ENCODE measurements around the gene CCDC34. TPM values are rescaled to one million over a fixed set of nuclear protein-coding genes. Genes with fewer than 3 reads are reported as not detected.
A peak's percentile ranks its signal among the peaks of the same experiment; 100 is the strongest.

Gene CCDC34
- total and polyA plus RNA-seq, 5 donors from 2014 or later = 1.3 to 3.1 (median 2.0) TPM

- Histone ChIP-seq H3K4me1 (ENCODE audit: control insufficient read depth, insufficient read depth, low read length, poor library complexity, severe bottlenecking) (no peaks in the 10 kb centered on the region), H3K4me3 (ENCODE audit: low read depth, low read length) (no peak overlapping the region), H3K27ac (ENCODE audit: insufficient read depth, low read length, poor library complexity, severe bottlenecking) (no peak overlapping the region), H3K36me3 (ENCODE audit: control insufficient read depth, insufficient read depth, low read length) (no peaks in the 10 kb centered on the region), H3K27me3 (ENCODE audit: control insufficient read depth, insufficient read depth, low read length) (no peaks in the 10 kb centered on the region), H3K9me3 (ENCODE audit: control insufficient read depth in 2 of 2, low read length in 2 of 2) (no peaks in the 10 kb centered on the region)
- Mint-ChIP-seq H3K36me3 (no peaks in the 10 kb centered on the region), H3K27me3 (peaks cover 4% of the 10 kb centered on the region), H3K4me3 (no peak overlapping the region), H3K27ac (peak overlapping the region in 1 of 3 donors; percentile 12), H3K9me3 (no peaks in the 10 kb centered on the region), H3K4me1 (peaks cover 0 to 32% (median 6%) of the 10 kb centered on the region in 4 donors)
- DNase-seq (no peak), ATAC-seq (ENCODE audit: low read depth in 2 of 2) (no peak)
Measured at GRCh38 chr11:27390318-27391295, 27.6 kb upstream of the CCDC34 start.

DNA sequence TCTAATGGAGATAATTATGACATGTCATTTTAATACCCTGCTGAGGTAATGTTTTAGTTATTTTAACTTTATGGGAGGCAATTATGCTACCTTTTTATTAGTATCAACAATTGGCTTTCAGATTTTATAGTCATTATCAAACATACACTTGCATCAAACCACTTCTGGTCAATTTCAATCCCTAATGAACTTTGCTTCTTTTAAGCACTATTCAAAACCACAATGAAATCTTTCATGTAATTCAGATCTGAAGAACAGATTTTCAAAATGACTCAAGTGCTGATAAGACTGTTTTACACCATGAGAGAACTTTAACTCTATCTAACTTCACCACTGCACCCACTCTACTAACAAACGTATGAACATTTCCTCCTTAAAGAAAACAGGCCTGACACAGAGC, 25.9 kb upstream of the CCDC34 start:
- ATAC-seq (ENCODE audit: low read depth in 2 of 2) (no peak), DNase-seq (peak in 1 of 3 donors; percentile 39)
- H3K27ac ChIP-seq (ENCODE audit: insufficient read depth, low read length, poor library complexity, severe bottlenecking) = no peak overlapping the region
- H3K9me3 ChIP-seq (ENCODE audit: control insufficient read depth in 2 of 2, low read length in 2 of 2) = no peaks in the 10 kb centered on the region
- no peaks in the 10 kb centered on the region for H3K27me3 ChIP-seq (ENCODE audit: control insufficient read depth, insufficient read depth, low read length)
- H3K4me1 ChIP-seq (ENCODE audit: control insufficient read depth, insufficient read depth, low read length, poor library complexity, severe bottlenecking) = peaks cover 7% of the 10 kb centered on the region
- Mint-ChIP-seq H3K4me1 (peaks cover 0 to 45% (median 6%) of the 10 kb centered on the region in 4 donors), H3K4me3 (no peak overlapping the region), H3K36me3 (no peaks in the 10 kb centered on the region), H3K27ac (peak overlapping the region in 2 of 3 donors; percentile 6 to 14), H3K9me3 (no peaks in the 10 kb centered on the region), H3K27me3 (no peaks in the 10 kb centered on the region)
- H3K4me3 ChIP-seq (ENCODE audit: low read depth, low read length) = no peak overlapping the region
- no peaks in the 10 kb centered on the region for H3K36me3 ChIP-seq (ENCODE audit: control insufficient read depth, insufficient read depth, low read length)

GRCh38 chr11:27388001-27388400, 25.0 kb upstream of the CCDC34 start:
- peaks cover 0 to 51% (median 6%) of the 10 kb centered on the region in 4 donors for H3K4me1 Mint-ChIP-seq
- H3K4me1 ChIP-seq (ENCODE audit: control insufficient read depth, insufficient read depth, low read length, poor library complexity, severe bottlenecking) = peaks cover 7% of the 10 kb centered on the region
- DNase-seq = peak in 1 of 3 donors; percentile 19
- no peaks in the 10 kb centered on the region for H3K9me3 Mint-ChIP-seq
- no peak overlapping the region for H3K27ac Mint-ChIP-seq
- H3K9me3 ChIP-seq (ENCODE audit: control insufficient read depth in 2 of 2, low read length in 2 of 2) = no peaks in the 10 kb centered on the region
- no peaks in the 10 kb centered on the region for H3K36me3 ChIP-seq (ENCODE audit: control insufficient read depth, insufficient read depth, low read length)
- no peaks in the 10 kb centered on the region for H3K36me3 Mint-ChIP-seq
- no peak overlapping the region for H3K4me3 Mint-ChIP-seq
- H3K4me3 ChIP-seq (ENCODE audit: low read depth, low read length) = no peak overlapping the region
- no peak for ATAC-seq (ENCODE audit: low read depth in 2 of 2)
- H3K27me3 ChIP-seq (ENCODE audit: control insufficient read depth, insufficient read depth, low read length) = no peaks in the 10 kb centered on the region
- no peaks in the 10 kb centered on the region for H3K27me3 Mint-ChIP-seq
- no peak overlapping the region for H3K27ac ChIP-seq (ENCODE audit: insufficient read depth, low read length, poor library complexity, severe bottlenecking)

GRCh38 chr11:27387362-27387761, 24.3 kb upstream of the CCDC34 start:
- H3K4me3 ChIP-seq (ENCODE audit: low read depth, low read length) = no peak overlapping the region
- peaks cover 7% of the 10 kb centered on the region for H3K4me1 ChIP-seq (ENCODE audit: control insufficient read depth, insufficient read depth, low read length, poor library complexity, severe bottlenecking)
- H3K27ac ChIP-seq (ENCODE audit: insufficient read depth, low read length, poor library complexity, severe bottlenecking) = no peak overlapping the region
- H3K9me3 ChIP-seq (ENCODE audit: control insufficient read depth in 2 of 2, low read length in 2 of 2) = no peaks in the 10 kb centered on the region
- Mint-ChIP-seq H3K9me3 (no peaks in the 10 kb centered on the region), H3K4me1 (peaks cover 0 to 51% (median 6%) of the 10 kb centered on the region in 4 donors), H3K27ac (no peak overlapping the region), H3K36me3 (no peaks in the 10 kb centered on the region), H3K4me3 (no peak overlapping the region), H3K27me3 (no peaks in the 10 kb centered on the region)
- H3K36me3 ChIP-seq (ENCODE audit: control insufficient read depth, insufficient read depth, low read length) = no peaks in the 10 kb centered on the region
- no peak for DNase-seq
- no peak for ATAC-seq (ENCODE audit: low read depth in 2 of 2)
- no peaks in the 10 kb centered on the region for H3K27me3 ChIP-seq (ENCODE audit: control insufficient read depth, insufficient read depth, low read length)

- Histone ChIP-seq H3K9me3 (ENCODE audit: control insufficient read depth in 2 of 2, low read length in 2 of 2) (no peaks in the 10 kb centered on the region), H3K27ac (ENCODE audit: insufficient read depth, low read length, poor library complexity, severe bottlenecking) (no peak overlapping the region), H3K27me3 (ENCODE audit: control insufficient read depth, insufficient read depth, low read length) (no peaks in the 10 kb centered on the region), H3K4me3 (ENCODE audit: low read depth, low read length) (no peak overlapping the region), H3K4me1 (ENCODE audit: control insufficient read depth, insufficient read depth, low read length, poor library complexity, severe bottlenecking) (peaks cover 7% of the 10 kb centered on the region), H3K36me3 (ENCODE audit: control insufficient read depth, insufficient read depth, low read length) (no peaks in the 10 kb centered on the region)
- Mint-ChIP-seq H3K4me3 (no peak overlapping the region), H3K27me3 (no peaks in the 10 kb centered on the region), H3K9me3 (no peaks in the 10 kb centered on the region), H3K4me1 (peaks cover 0 to 51% (median 6%) of the 10 kb centered on the region in 4 donors), H3K27ac (no peak overlapping the region), H3K36me3 (peaks cover 4% of the 10 kb centered on the region)
- ATAC-seq (ENCODE audit: low read depth in 2 of 2) (no peak), DNase-seq (no peak)
Measured at GRCh38 chr11:27386181-27386845, 23.3 kb upstream of the CCDC34 start.

- DNase-seq (peak in 1 of 3 donors; percentile 4), ATAC-seq (ENCODE audit: low read depth in 2 of 2) (no peak)
- Histone ChIP-seq H3K9me3 (ENCODE audit: control insufficient read depth in 2 of 2, low read length in 2 of 2) (no peaks in the 10 kb centered on the region), H3K4me1 (ENCODE audit: control insufficient read depth, insufficient read depth, low read length, poor library complexity, severe bottlenecking) (peaks cover 7% of the 10 kb centered on the region), H3K27me3 (ENCODE audit: control insufficient read depth, insufficient read depth, low read length) (no peaks in the 10 kb centered on the region), H3K27ac (ENCODE audit: insufficient read depth, low read length, poor library complexity, severe bottlenecking) (no peak overlapping the region), H3K36me3 (ENCODE audit: control insufficient read depth, insufficient read depth, low read length) (no peaks in the 10 kb centered on the region), H3K4me3 (ENCODE audit: low read depth, low read length) (peak overlapping the region; percentile 1)
- H3K36me3 Mint-ChIP-seq = peaks cover 4% of the 10 kb centered on the region
- peaks cover 0 to 51% (median 6%) of the 10 kb centered on the region in 4 donors for H3K4me1 Mint-ChIP-seq
- H3K27me3 Mint-ChIP-seq = no peaks in the 10 kb centered on the region
- H3K4me3 Mint-ChIP-seq = peak overlapping the region in 1 of 4 donors; percentile 13
- H3K27ac Mint-ChIP-seq = no peak overlapping the region
- H3K9me3 Mint-ChIP-seq = no peaks in the 10 kb centered on the region
Measured at GRCh38 chr11:27385245-27385644, 22.2 kb upstream of the CCDC34 start.

DNA sequence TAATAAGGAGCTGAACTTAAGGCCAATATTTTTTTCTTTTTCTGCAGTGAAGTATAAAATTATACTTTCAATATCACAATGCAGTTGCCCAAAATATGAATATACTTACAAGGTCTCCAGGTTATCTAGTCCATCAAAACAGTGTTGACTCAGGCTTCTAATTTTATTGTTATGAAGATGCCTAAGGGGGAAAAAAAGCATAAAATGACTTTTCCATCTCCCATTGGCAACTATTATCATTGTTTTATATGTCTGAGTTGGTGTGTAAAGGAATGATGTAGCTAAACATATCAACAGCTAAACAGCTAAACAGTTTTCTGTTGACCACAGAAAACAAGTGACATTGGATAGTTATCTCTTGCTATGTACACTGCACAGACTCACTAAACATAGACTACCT, 21.2 kb upstream of the CCDC34 start:
- H3K9me3 ChIP-seq (ENCODE audit: control insufficient read depth in 2 of 2, low read length in 2 of 2) = no peaks in the 10 kb centered on the region
- H3K27ac ChIP-seq (ENCODE audit: insufficient read depth, low read length, poor library complexity, severe bottlenecking) = no peak overlapping the region
- H3K36me3 ChIP-seq (ENCODE audit: control insufficient read depth, insufficient read depth, low read length) = no peaks in the 10 kb centered on the region
- H3K27ac Mint-ChIP-seq = peak overlapping the region in 1 of 3 donors; percentile 27
- no peak for ATAC-seq (ENCODE audit: low read depth in 2 of 2)
- no peak overlapping the region for H3K4me3 ChIP-seq (ENCODE audit: low read depth, low read length)
- peaks cover 4% of the 10 kb centered on the region for H3K36me3 Mint-ChIP-seq
- no peaks in the 10 kb centered on the region for H3K9me3 Mint-ChIP-seq
- peaks cover 7% of the 10 kb centered on the region for H3K4me1 ChIP-seq (ENCODE audit: control insufficient read depth, insufficient read depth, low read length, poor library complexity, severe bottlenecking)
- H3K27me3 Mint-ChIP-seq = peaks cover 4% of the 10 kb centered on the region
- H3K4me3 Mint-ChIP-seq = no peak overlapping the region
- H3K27me3 ChIP-seq (ENCODE audit: control insufficient read depth, insufficient read depth, low read length) = no peaks in the 10 kb centered on the region
- H3K4me1 Mint-ChIP-seq = peaks cover 0 to 42% (median 6%) of the 10 kb centered on the region in 4 donors
- DNase-seq = no peak

Measured in CD4-positive, CD25-positive, alpha-beta regulatory T cell (primary cell).